ENCODE measurements around the gene IL13.

DNA sequence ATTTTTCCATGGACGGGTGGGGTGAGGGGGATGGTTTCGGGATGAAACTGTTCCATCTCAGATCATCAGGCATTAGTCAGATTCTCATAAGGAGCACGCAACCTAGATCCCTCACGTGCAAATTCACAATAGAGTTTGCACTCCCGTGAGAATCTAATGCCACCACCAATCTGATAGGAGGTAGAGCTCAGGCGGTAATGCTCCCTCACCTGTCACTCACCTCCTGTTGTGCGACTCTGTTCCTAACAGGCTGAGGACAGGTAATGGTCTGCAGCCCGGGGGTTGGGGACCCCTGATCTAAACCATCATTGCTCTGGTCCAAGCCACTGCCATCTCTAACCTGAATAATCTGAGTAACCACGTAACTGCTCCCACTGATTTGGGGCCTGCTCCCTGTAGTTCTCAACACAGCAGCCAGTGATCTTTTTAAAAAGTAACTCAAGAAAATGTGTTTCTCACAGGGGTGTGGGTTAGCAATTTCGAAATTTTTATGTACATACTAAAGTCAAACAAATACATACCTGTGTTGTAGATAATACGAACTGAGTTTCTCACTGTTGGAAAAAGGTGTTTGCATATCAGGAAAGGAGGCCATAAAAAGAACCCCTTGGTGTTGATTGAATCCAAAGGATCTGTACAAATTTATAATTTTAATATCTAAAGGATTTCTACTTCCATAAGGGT is 11.2 kb upstream of the IL13 start:
- TF ChIP-seq, protein P1, sequence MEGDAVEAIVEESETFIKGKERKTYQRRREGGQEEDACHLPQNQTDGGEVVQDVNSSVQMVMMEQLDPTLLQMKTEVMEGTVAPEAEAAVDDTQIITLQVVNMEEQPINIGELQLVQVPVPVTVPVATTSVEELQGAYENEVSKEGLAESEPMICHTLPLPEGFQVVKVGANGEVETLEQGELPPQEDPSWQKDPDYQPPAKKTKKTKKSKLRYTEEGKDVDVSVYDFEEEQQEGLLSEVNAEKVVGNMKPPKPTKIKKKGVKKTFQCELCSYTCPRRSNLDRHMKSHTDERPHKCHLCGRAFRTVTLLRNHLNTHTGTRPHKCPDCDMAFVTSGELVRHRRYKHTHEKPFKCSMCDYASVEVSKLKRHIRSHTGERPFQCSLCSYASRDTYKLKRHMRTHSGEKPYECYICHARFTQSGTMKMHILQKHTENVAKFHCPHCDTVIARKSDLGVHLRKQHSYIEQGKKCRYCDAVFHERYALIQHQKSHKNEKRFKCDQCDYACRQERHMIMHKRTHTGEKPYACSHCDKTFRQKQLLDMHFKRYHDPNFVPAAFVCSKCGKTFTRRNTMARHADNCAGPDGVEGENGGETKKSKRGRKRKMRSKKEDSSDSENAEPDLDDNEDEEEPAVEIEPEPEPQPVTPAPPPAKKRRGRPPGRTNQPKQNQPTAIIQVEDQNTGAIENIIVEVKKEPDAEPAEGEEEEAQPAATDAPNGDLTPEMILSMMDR (IDR thresholded peaks at IDR 0.05; ENCODE audit: low read depth, low read length, poor library complexity, severe bottlenecking), result no peak
- TF ChIP-seq EZH2phosphoT487 (IDR thresholded peaks at IDR 0.05; ENCODE audit: borderline replicate concordance, low read length), result no peak
